ENCODE measurements around the gene ST6GAL1. TPM values are rescaled to one million over a fixed set of nuclear protein-coding genes. Genes with fewer than 3 reads are reported as not detected.

The ST6GAL1 gene
- total and polyA plus RNA-seq, 2 of the 8 experiments (the other 6 are each of a cell fraction or from before 2014, with no cell fraction given): 62.8 to 80.9 TPM

DNA sequence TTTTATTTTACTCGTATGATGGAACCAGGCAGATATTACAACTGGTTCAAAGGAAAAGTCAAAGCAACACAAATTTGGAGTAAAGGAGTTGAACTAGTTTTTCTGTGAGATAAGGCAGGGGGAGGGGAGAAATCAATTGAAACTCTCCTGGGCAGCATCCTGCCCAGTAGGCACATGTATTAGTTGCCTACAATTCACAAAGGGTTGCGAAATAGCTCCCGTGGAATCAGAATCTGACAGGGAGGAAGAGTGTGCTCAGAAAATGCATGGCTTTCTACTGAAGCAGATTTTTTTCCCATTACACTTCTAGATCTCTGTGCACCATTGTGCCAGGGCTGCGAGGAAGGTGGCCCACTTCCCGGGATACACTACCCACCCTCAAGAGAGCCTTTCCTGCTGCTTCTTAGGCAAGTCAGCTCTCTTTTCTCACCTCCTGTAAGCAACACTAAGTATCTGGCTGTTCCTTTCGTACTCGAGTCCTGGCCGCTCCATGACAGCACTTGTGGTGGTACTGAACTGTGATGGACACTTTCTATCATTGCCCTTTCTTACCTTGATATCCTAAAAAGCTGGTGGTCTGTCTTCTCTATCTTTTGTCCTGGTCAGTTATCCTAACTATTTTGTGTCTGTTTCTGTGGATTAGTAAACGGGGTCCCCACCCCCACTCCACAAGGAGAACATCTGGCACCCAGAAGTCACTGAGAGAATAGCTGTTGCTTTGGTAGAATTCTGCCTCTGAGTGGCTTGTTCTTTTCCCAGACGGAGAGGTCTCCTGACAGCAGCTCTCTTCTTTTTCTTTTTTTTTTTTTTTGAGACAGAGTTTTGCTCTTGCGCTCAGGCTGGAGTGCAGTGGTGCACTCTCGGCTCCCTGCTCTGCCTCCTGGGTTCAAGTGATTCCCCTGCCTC, 134.1 kb downstream of the ST6GAL1 start:
- 92% methylated on average over 11 of the region's 12 CpGs; no CpG with 5 or more reads in 1 of the 2 experiments for WGBS, 2 experiments (ENCODE audit: extremely low coverage in 1 of 2, insufficient coverage in 1 of 2, insufficient read length in 1 of 2, insufficient replicate concordance in 2 of 2, low coverage in 1 of 2, low lambda C conversion rate in 2 of 2, missing lambda C conversion rate in 1 of 2)

More for the DNA sequence above, 134.1 kb downstream of the ST6GAL1 start:
- Histone ChIP-seq H3K56ac (replicated peaks; ENCODE audit: insufficient read length, low read depth, low read length) (no peak overlapping the region), H4K91ac (replicated peaks; ENCODE audit: insufficient read length, low read length) (peak overlapping the region; percentile 8), H3K79me1 (ENCODE audit: low read depth, low read length) (no peaks in the 10 kb centered on the region), H3K4me2 (ENCODE audit: insufficient read depth in 1 of 2, low read depth in 2 of 2, low read length in 2 of 2) (no peak overlapping the region; a peak in 1 of 4 replicates), H3K18ac (ENCODE audit: extremely low read depth, low read length) (no peak overlapping the region), H4K8ac (ENCODE audit: extremely low read depth, insufficient read depth, low read length) (peak overlapping the region; percentile 1; the same call in 1 of the 2 replicates), H2BK5ac (ENCODE audit: low read depth, low read length) (peak overlapping the region; percentile 56; the same call in 1 of the 2 replicates), H3K9ac (replicated peaks in 1 of 4; ENCODE audit: extremely low read depth in 1 of 4, low read depth in 3 of 4, low read length in 3 of 4) (no peak overlapping the region), H3K27me3 (replicated peaks in 1 of 4; ENCODE audit: control insufficient read depth in 3 of 4, extremely low read depth in 1 of 4, insufficient read depth in 3 of 4, low read length in 3 of 4) (no peaks in the 10 kb centered on the region), H2BK15ac (ENCODE audit: low read length) (no peak overlapping the region), H3K4me1 (replicated peaks in 1 of 4; ENCODE audit: control insufficient read depth in 3 of 4, insufficient read depth in 4 of 4, low read length in 3 of 4) (peaks cover 6 to 20% (median 9%) of the 10 kb centered on the region in 4 experiments; a peak in 5 of 7 replicates), H4K20me1 (replicated peaks in 1 of 2; ENCODE audit: control insufficient read depth in 1 of 2, insufficient read depth in 2 of 2, low read length in 2 of 2) (peaks cover 0 to 1% of the 10 kb centered on the region in 2 experiments), H4K5ac (ENCODE audit: insufficient read length, low read depth, low read length) (no peak overlapping the region), H3K14ac (ENCODE audit: insufficient read length) (no peak overlapping the region), H2BK120ac (replicated peaks; ENCODE audit: low read depth, low read length) (no peak overlapping the region), H2BK12ac (ENCODE audit: low read depth, low read length) (no peak overlapping the region; the same call in 1 of the 2 replicates), H3K9me3 (ENCODE audit: insufficient read depth in 2 of 2, low read depth in 1 of 2, low read length in 1 of 2) (no peaks in the 10 kb centered on the region), H3K23ac (ENCODE audit: insufficient read length) (no peak overlapping the region), H2AK5ac (ENCODE audit: low read depth, low read length) (peak overlapping the region; percentile 95), H2BK20ac (ENCODE audit: low read length) (peak overlapping the region; percentile 15; the same call in 1 of the 2 replicates), H3K36me3 (ENCODE audit: control insufficient read depth in 2 of 4, insufficient read depth in 4 of 4, low read length in 3 of 4) (peaks cover 0 to 30% (median 3%) of the 10 kb centered on the region in 4 experiments; a peak in 3 of 8 replicates), H3K23me2 (ENCODE audit: low read depth, low read length) (peaks cover 1% of the 10 kb centered on the region; the same call in 1 of the 2 replicates), H3K4ac (replicated peaks; ENCODE audit: insufficient read length, low read depth, low read length) (no peak overlapping the region), H3K27ac (ENCODE audit: low read depth, low read length) (no peak overlapping the region; the same call in 1 of the 2 replicates), H2AFZ (ENCODE audit: low read length) (no peak overlapping the region), H3K79me2 (ENCODE audit: control insufficient read depth in 1 of 2, insufficient read depth in 2 of 2, low read length in 2 of 2) (no peaks in the 10 kb centered on the region), H3K4me3 (ENCODE audit: extremely low read depth in 1 of 4, insufficient read depth in 2 of 4, low read depth in 3 of 4, low read length in 4 of 4) (no peak overlapping the region)
- ChIA-PET POLR2A (ENCODE audit: partially characterized antibody) (no interaction called here), CTCF (ENCODE audit: partially characterized antibody) (interaction anchor here (0.6 to 2.2 kb wide), 9 partner anchors 9 to 215 kb away, joined by 3 to 7 read pairs (median 3); no protein-coding TSS in a partner anchor)
- FAIRE-seq (no peak), DNase-seq (ENCODE audit: low read depth in 1 of 2, low spot score in 2 of 2) (no peak)
- TF ChIP-seq POU5F1 (IDR thresholded peaks at IDR 0.05; ENCODE audit: low read depth, low read length) (no peak), CEBPB (IDR thresholded peaks at IDR 0.05; ENCODE audit: low read depth, low read length) (peak; percentile 96)

All from H1 (cell line).